ENCODE results near the gene ZSCAN31. TPM values are rescaled to one million over a fixed set of nuclear protein-coding genes. Genes with fewer than 3 reads are reported as not detected.

The ZSCAN31 gene
- total and polyA plus RNA-seq, 7 donors, result 3.6 to 41.7 (median 22.8) TPM

DNA sequence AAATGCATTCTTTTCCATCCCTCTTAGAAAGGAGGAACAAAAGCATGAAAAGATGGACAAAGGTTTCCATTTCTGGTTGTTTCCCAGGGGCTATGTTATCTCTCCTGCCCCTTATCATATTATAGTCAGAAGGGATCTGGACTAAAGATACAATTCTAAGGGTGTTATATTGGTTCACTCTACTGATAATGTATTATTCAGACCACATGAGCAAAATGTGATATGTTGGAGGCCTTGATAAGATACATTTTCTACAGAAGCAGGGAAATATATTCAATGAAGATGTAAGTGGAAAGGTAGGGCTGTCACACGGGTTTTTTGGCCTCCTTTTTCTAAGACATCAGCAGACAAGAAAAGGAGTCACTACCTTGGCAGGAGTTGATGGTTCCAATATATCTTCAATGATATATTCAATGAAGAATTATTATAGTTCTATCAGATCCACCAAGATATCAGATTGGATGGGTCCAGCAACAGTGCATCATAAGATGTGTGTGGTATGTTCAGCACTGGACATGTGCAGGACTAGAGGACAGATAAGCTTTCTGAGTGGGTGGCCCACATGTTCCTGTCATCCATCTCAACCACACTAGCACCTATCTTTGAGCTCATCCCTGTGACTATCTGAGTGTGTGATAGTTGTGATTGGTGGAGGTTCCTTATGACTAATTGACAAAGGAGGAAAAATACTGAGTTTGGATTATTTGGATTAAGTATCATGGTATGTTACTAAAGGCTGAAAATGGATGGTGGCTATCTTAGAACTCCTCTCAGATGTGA is 8.1 kb upstream of the ZSCAN31 start:
- no peaks in the 10 kb centered on the region for H3K9me3 ChIP-seq
- TF ChIP-seq POLR2AphosphoS5 (IDR thresholded peaks at IDR 0.05) (no peak), POLR2A (IDR thresholded peaks at IDR 0.05) (no peak), EP300 (IDR thresholded peaks at IDR 0.05) (no peak)
- TF ChIP-seq, protein P1, sequence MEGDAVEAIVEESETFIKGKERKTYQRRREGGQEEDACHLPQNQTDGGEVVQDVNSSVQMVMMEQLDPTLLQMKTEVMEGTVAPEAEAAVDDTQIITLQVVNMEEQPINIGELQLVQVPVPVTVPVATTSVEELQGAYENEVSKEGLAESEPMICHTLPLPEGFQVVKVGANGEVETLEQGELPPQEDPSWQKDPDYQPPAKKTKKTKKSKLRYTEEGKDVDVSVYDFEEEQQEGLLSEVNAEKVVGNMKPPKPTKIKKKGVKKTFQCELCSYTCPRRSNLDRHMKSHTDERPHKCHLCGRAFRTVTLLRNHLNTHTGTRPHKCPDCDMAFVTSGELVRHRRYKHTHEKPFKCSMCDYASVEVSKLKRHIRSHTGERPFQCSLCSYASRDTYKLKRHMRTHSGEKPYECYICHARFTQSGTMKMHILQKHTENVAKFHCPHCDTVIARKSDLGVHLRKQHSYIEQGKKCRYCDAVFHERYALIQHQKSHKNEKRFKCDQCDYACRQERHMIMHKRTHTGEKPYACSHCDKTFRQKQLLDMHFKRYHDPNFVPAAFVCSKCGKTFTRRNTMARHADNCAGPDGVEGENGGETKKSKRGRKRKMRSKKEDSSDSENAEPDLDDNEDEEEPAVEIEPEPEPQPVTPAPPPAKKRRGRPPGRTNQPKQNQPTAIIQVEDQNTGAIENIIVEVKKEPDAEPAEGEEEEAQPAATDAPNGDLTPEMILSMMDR (IDR thresholded peaks at IDR 0.05), result no peak
- no peaks in the 10 kb centered on the region for H3K27me3 ChIP-seq
- no peak for DNase-seq
- intact Hi-C loops (cut with DNase I), result no loop called here
- peaks cover 0 to 8% (median 0%) of the 10 kb centered on the region in 4 donors for H3K4me1 ChIP-seq
- 68 to 71% methylated on average over 1 of the region's 1 CpG for whole genome bisulfite sequencing, 2 donors
- no peaks in the 10 kb centered on the region for H3K36me3 ChIP-seq
- no peak overlapping the region for H3K27ac ChIP-seq
- no peak overlapping the region for H3K4me3 ChIP-seq

GRCh38 chr6:28340310-28341095 is 4.6 kb upstream of the ZSCAN31 start:
- Histone ChIP-seq H3K4me3 (no peak overlapping the region), H3K36me3 (no peaks in the 10 kb centered on the region), H3K9me3 (no peaks in the 10 kb centered on the region), H3K27me3 (no peaks in the 10 kb centered on the region), H3K4me1 (peaks cover 4 to 20% (median 14%) of the 10 kb centered on the region in 4 donors), H3K27ac (peak overlapping the region in 1 of 4 donors; percentile 4)
- 82 to 83% methylated on average over 1 of the region's 1 CpG for WGBS, 2 donors
- intact Hi-C loops (cut with DNase I), result no loop called here
- TF ChIP-seq, protein P1 (IDR thresholded peaks at IDR 0.05), result no peak
- TF ChIP-seq POLR2AphosphoS5 (IDR thresholded peaks at IDR 0.05) (no peak), EP300 (IDR thresholded peaks at IDR 0.05) (no peak), POLR2A (IDR thresholded peaks at IDR 0.05) (no peak)
- no peak for DNase-seq

- Histone ChIP-seq H3K36me3 (no peaks in the 10 kb centered on the region), H3K4me3 (peak overlapping the region; percentile 54 to 73 (median 65)), H3K27ac (peak overlapping the region; percentile 91 to 99 (median 95)), H3K4me1 (peaks cover 4 to 35% (median 23%) of the 10 kb centered on the region in 4 donors), H3K9me3 (no peaks in the 10 kb centered on the region), H3K27me3 (no peaks in the 10 kb centered on the region)
- no peak for DNase-seq
- no peak for TF ChIP-seq POLR2A (IDR thresholded peaks at IDR 0.05)
- peak in 1 of 4 donors; percentile 19 for TF ChIP-seq POLR2AphosphoS5 (IDR thresholded peaks at IDR 0.05)
- intact Hi-C loops (cut with DNase I), result loop anchor here (2.0 to 10.0 kb wide), 4 partner anchors 18 to 1190 kb away; partner anchors contain the start of gene ZSCAN26
Observed at GRCh38 chr6:28337121-28337520, 1.2 kb upstream of the ZSCAN31 start.

- intact Hi-C loops (cut with DNase I), result loop anchor here (2.0 to 10.0 kb wide), 4 partner anchors 18 to 1189 kb away; partner anchors contain the start of gene ZSCAN26
- H3K36me3 ChIP-seq, result no peaks in the 10 kb centered on the region
- no peaks in the 10 kb centered on the region for H3K9me3 ChIP-seq
- H3K4me1 ChIP-seq, result peaks cover 4 to 35% (median 22%) of the 10 kb centered on the region in 4 donors
- peak overlapping the region; percentile 54 to 73 (median 65) for H3K4me3 ChIP-seq
- peak in 1 of 2 donors; percentile 25 for TF ChIP-seq POLR2A (IDR thresholded peaks at IDR 0.05)
- TF ChIP-seq EP300 (IDR thresholded peaks at IDR 0.05), result no peak
- H3K27me3 ChIP-seq, result no peaks in the 10 kb centered on the region
- 6 to 10% methylated on average over 24 of the region's 24 CpGs for WGBS, 2 donors
- H3K27ac ChIP-seq, result peak overlapping the region; percentile 91 to 99 (median 95)
- DNase-seq, result no peak
Observed at GRCh38 chr6:28336284-28337120, 554 bp upstream of the ZSCAN31 start.

- DNase-seq, result no peak
- no peaks in the 10 kb centered on the region for H3K36me3 ChIP-seq
- H3K27me3 ChIP-seq, result no peaks in the 10 kb centered on the region
- WGBS, 2 donors, result 30 to 34% methylated on average over 12 of the region's 12 CpGs
- H3K4me1 ChIP-seq, result peaks cover 4 to 35% (median 19%) of the 10 kb centered on the region in 4 donors
- no peaks in the 10 kb centered on the region for H3K9me3 ChIP-seq
- TF ChIP-seq EP300 (IDR thresholded peaks at IDR 0.05) (peak in 1 of 4 donors; percentile 40), POLR2AphosphoS5 (IDR thresholded peaks at IDR 0.05) (no peak)
- H3K27ac ChIP-seq, result peak overlapping the region; percentile 91 to 99 (median 95)
- intact Hi-C loops (cut with DNase I), result loop anchor here (5.0 to 10.0 kb wide), 3 partner anchors 68 to 1188 kb away; partner anchors contain the start of gene ZSCAN26
- H3K4me3 ChIP-seq, result peak overlapping the region; percentile 54 to 73 (median 65)
Observed at GRCh38 chr6:28335040-28335563, 846 bp downstream of the ZSCAN31 start.
